ENCODE data around the gene PIGQ. TPM values are rescaled to one million over a fixed set of nuclear protein-coding genes. Genes with fewer than 3 reads are reported as not detected.
A peak's percentile ranks its signal among the peaks of the same experiment; 100 is the strongest.

PIGQ gene
- total and polyA plus RNA-seq, 2 of the 8 experiments (the other 6 are each of a cell fraction or from before 2014, with no cell fraction given) = 36.0 to 49.2 TPM

DNA sequence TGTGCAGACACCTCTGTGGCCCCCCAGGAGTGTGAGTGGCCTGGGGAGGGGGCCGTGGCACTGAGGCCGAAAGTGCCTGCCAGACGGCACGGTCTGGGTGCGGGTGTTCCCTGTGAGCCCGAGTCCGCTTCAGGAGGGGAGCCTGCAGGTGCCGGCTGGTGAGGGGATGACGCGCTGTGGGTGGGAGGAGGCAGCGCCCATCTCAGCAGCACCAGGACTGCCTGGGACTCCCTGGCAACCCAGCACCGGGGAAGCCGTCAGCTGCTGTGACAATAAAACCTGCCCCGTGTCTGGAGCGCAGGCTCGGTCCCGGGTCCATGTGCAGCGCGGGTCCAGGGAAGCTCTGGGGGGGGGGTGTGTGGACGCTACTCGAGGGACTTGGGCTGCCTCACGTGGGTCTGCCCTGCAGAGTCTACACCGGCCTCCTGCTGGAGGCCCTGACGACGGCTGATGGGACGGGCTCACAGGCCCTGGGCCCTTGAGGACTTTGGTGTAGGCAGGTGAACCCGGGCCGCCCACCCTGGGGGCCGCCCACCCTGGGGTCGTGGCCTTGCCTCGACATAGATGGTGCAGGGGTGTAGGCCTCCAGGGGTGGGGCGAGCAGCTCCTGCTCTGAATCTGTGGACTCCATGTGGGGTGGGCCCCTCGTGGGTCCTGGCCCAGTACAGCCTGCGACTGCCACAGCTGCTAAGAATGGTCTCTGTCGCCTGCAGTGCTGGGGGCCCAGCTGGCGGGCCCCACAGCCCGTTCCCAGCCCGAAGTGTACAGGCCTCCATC lies 14.2 kb downstream of the PIGQ start:
- H3K4me2 ChIP-seq (ENCODE audit: insufficient read depth in 1 of 2, low read depth in 2 of 2, low read length in 2 of 2) = peak overlapping the region; percentile 35 to 74; a peak in 3 of 4 replicates
- WGBS, 2 experiments (ENCODE audit: extremely low coverage in 1 of 2, insufficient coverage in 1 of 2, insufficient read length in 1 of 2, insufficient replicate concordance in 2 of 2, low coverage in 1 of 2, low lambda C conversion rate in 2 of 2, missing lambda C conversion rate in 1 of 2) = 64% methylated on average over 31 of the region's 38 CpGs; no CpG with 5 or more reads in 1 of the 2 experiments
- H3K27ac ChIP-seq (ENCODE audit: low read depth, low read length) = no peak overlapping the region
- peaks cover 0 to 2% (median 0%) of the 10 kb centered on the region in 4 experiments; a peak in 1 of 8 replicates for H3K36me3 ChIP-seq (ENCODE audit: control insufficient read depth in 2 of 4, insufficient read depth in 4 of 4, low read length in 3 of 4)
- no peak overlapping the region for H2BK12ac ChIP-seq (ENCODE audit: low read depth, low read length)
- H2AK5ac ChIP-seq (ENCODE audit: low read depth, low read length) = no peak overlapping the region
- H2AFZ ChIP-seq (ENCODE audit: low read length) = no peak overlapping the region
- ChIA-PET POLR2A (ENCODE audit: partially characterized antibody) (interaction anchor here (0.9 to 7.9 kb wide), 6 partner anchors 9 to 80 kb away, joined by 3 to 58 read pairs (median 4); partner anchors contain the start of genes CAPN15, NHLRC4, PIGQ and WFIKKN1), CTCF (ENCODE audit: partially characterized antibody) (interaction anchor here (0.8 to 5.4 kb wide), 8 partner anchors 9 to 65 kb away, joined by 3 to 35 read pairs (median 5); partner anchors contain the start of gene WDR90)
- H3K9me3 ChIP-seq (ENCODE audit: insufficient read depth in 2 of 2, low read depth in 1 of 2, low read length in 1 of 2) = no peaks in the 10 kb centered on the region
- no peak overlapping the region for H3K23ac ChIP-seq (ENCODE audit: insufficient read length)
- no peak overlapping the region for H2BK20ac ChIP-seq (ENCODE audit: low read length)
- H4K8ac ChIP-seq (ENCODE audit: extremely low read depth, insufficient read depth, low read length) = peak overlapping the region; percentile 9; the same call in 1 of the 2 replicates
- no peak for FAIRE-seq
- no peak overlapping the region for H2BK120ac ChIP-seq (replicated peaks; ENCODE audit: low read depth, low read length)
- peaks cover 0 to 26% (median 19%) of the 10 kb centered on the region in 4 experiments; a peak in 5 of 7 replicates for H3K27me3 ChIP-seq (replicated peaks in 1 of 4; ENCODE audit: control insufficient read depth in 3 of 4, extremely low read depth in 1 of 4, insufficient read depth in 3 of 4, low read length in 3 of 4)
- H4K20me1 ChIP-seq (replicated peaks in 1 of 2; ENCODE audit: control insufficient read depth in 1 of 2, insufficient read depth in 2 of 2, low read length in 2 of 2) = peaks cover 2 to 20% of the 10 kb centered on the region in 2 experiments
- peak overlapping the region in 2 of 4 experiments; percentile 18 to 44; a peak in 2 of 8 replicates for H3K4me3 ChIP-seq (ENCODE audit: extremely low read depth in 1 of 4, insufficient read depth in 2 of 4, low read depth in 3 of 4, low read length in 4 of 4)
- H3K79me2 ChIP-seq (ENCODE audit: control insufficient read depth in 1 of 2, insufficient read depth in 2 of 2, low read length in 2 of 2) = peaks cover 0 to 5% of the 10 kb centered on the region in 2 experiments; a peak in 1 of 4 replicates
- peak overlapping the region; percentile 7; the same call in 1 of the 2 replicates for H3K18ac ChIP-seq (ENCODE audit: extremely low read depth, low read length)
- TF ChIP-seq ZNF274 (IDR thresholded peaks at IDR 0.05; ENCODE audit: borderline replicate concordance, extremely low read depth, low read length) (no peak), PHF8 (conservative IDR thresholded peaks at IDR 0.05; ENCODE audit: low read depth, low read length) (no peak)
- DNase-seq (ENCODE audit: low read depth in 1 of 2, low spot score in 2 of 2) = peak in 1 of 2 experiments; percentile 74
- H4K5ac ChIP-seq (ENCODE audit: insufficient read length, low read depth, low read length) = no peak overlapping the region
- peaks cover 5% of the 10 kb centered on the region; the same call in 1 of the 2 replicates for H3K23me2 ChIP-seq (ENCODE audit: low read depth, low read length)
- no peak overlapping the region for H4K91ac ChIP-seq (replicated peaks; ENCODE audit: insufficient read length, low read length)
- H3K79me1 ChIP-seq (ENCODE audit: low read depth, low read length) = no peaks in the 10 kb centered on the region
- peak overlapping the region; percentile 38 for H3K4ac ChIP-seq (replicated peaks; ENCODE audit: insufficient read length, low read depth, low read length)
- H2BK5ac ChIP-seq (ENCODE audit: low read depth, low read length) = peak overlapping the region; percentile 66; the same call in 1 of the 2 replicates
- no peak overlapping the region for H3K14ac ChIP-seq (ENCODE audit: insufficient read length)
- no peak overlapping the region for H3K9ac ChIP-seq (replicated peaks in 1 of 4; ENCODE audit: extremely low read depth in 1 of 4, low read depth in 3 of 4, low read length in 3 of 4)
- no peak overlapping the region for H3K56ac ChIP-seq (replicated peaks; ENCODE audit: insufficient read length, low read depth, low read length)
- peaks cover 0 to 25% (median 19%) of the 10 kb centered on the region in 4 experiments; a peak in 6 of 7 replicates for H3K4me1 ChIP-seq (replicated peaks in 1 of 4; ENCODE audit: control insufficient read depth in 3 of 4, insufficient read depth in 4 of 4, low read length in 3 of 4)
- H2BK15ac ChIP-seq (ENCODE audit: low read length) = no peak overlapping the region

All from H1 (cell line).